Bone marrow (tissue), 2 donors: ENCODE measurements around the gene CEP152.
"Not testable (repeated sequence)": the region's sequence is repeated elsewhere in the genome, so short reads cannot be mapped to it uniquely, and the experiment has no call there.

Source experiments
- DNase-seq, 2 donors: peaks; one replicate each; lab custom pipeline; 2025; lab: John Stamatoyannopoulos, UW

The CEP152 gene

GRCh38 chr15:48803877-48804276 lies 7.0 kb downstream of the CEP152 start:
- no peak for DNase-seq

GRCh38 chr15:48802867-48803266 lies 8.0 kb downstream of the CEP152 start:
- DNase-seq: no peak

- no peak for DNase-seq
These were observed 8.6 kb downstream of the CEP152 start for GRCh38 chr15:48802257-48802656.

- no peak for DNase-seq
These were observed 9.9 kb downstream of the CEP152 start for GRCh38 chr15:48800811-48801455.

- DNase-seq: no peak
These were observed 10.6 kb downstream of the CEP152 start for GRCh38 chr15:48800245-48800644.

GRCh38 chr15:48798319-48798718 lies 12.6 kb downstream of the CEP152 start:
- no peak for DNase-seq

- DNase-seq: no peak
These were observed 13.9 kb downstream of the CEP152 start for GRCh38 chr15:48796930-48797329.

GRCh38 chr15:48796521-48796920 lies 14.3 kb downstream of the CEP152 start:
- no peak for DNase-seq

- no peak for DNase-seq
These were observed 15.0 kb downstream of the CEP152 start for GRCh38 chr15:48795901-48796300.

- DNase-seq: peak; percentile 16 to 80
These were observed 16.2 kb downstream of the CEP152 start for GRCh38 chr15:48794697-48795134.

- no peak for DNase-seq
These were observed 18.5 kb downstream of the CEP152 start for GRCh38 chr15:48792408-48792807.

- not testable (repeated sequence) for DNase-seq
These were observed 20.3 kb downstream of the CEP152 start for GRCh38 chr15:48790466-48791115.

- no peak for DNase-seq
These were observed 25.2 kb downstream of the CEP152 start for GRCh38 chr15:48785712-48786111.

GRCh38 chr15:48785195-48785594 lies 25.7 kb downstream of the CEP152 start:
- no peak for DNase-seq

GRCh38 chr15:48784756-48785155 lies 26.1 kb downstream of the CEP152 start:
- no peak for DNase-seq

- DNase-seq: no peak
These were observed 28.0 kb downstream of the CEP152 start for GRCh38 chr15:48782911-48783310.

GRCh38 chr15:48781481-48782081 lies 29.3 kb downstream of the CEP152 start:
- DNase-seq: no peak

GRCh38 chr15:48781017-48781416 lies 29.9 kb downstream of the CEP152 start:
- no peak for DNase-seq

GRCh38 chr15:48778331-48778730 lies 32.5 kb downstream of the CEP152 start:
- DNase-seq: no peak

GRCh38 chr15:48777645-48778330 lies 33.1 kb downstream of the CEP152 start:
- no peak for DNase-seq

GRCh38 chr15:48775546-48775945 lies 35.3 kb downstream of the CEP152 start:
- no peak for DNase-seq

GRCh38 chr15:48774484-48774883 lies 36.4 kb downstream of the CEP152 start:
- DNase-seq: no peak

- no peak for DNase-seq
These were observed 44.7 kb downstream of the CEP152 start for GRCh38 chr15:48766196-48766595.
